IgD-negative memory B cell (primary cell): ENCODE results near the gene ZFP36. TPM values are rescaled to one million over a fixed set of nuclear protein-coding genes. Genes with fewer than 3 reads are reported as not detected.
A peak's percentile ranks its signal among the peaks of the same experiment; 100 is the strongest.

Experiments used
- H3K27ac Mint-ChIP-seq, 3 donors: one replicate each; pipeline ENCODE4 v1.8.0; 2020 to 2022; ENCODE audit warnings: mild to moderate bottlenecking in 3 of 3, mixed read lengths in 3 of 3, moderate library complexity in 1 of 3
- H3K27me3 Mint-ChIP-seq: one replicate; pipeline ENCODE4 v1.8.0; 2021; ENCODE audit warnings: mixed read lengths
- H3K36me3 Mint-ChIP-seq: one replicate; pipeline ENCODE4 v1.8.0; 2020; ENCODE audit warnings: mild to moderate bottlenecking, mixed read lengths
- H3K4me1 Mint-ChIP-seq, 3 donors: one replicate each; pipeline ENCODE4 v1.8.0; 2020 to 2022; ENCODE audit warnings: mixed read lengths in 3 of 3, mild to moderate bottlenecking in 1 of 3
- H3K4me3 Mint-ChIP-seq, 4 donors: one replicate each; pipeline ENCODE4 v1.8.0; 2020 to 2022; ENCODE audit warnings: mild to moderate bottlenecking in 4 of 4, mixed read lengths in 4 of 4, moderate library complexity in 3 of 4
- H3K9me3 Mint-ChIP-seq, 3 donors: one replicate each; pipeline ENCODE4 v1.8.0; 2020 to 2021; ENCODE audit warnings: mixed read lengths in 3 of 3, mild to moderate bottlenecking in 1 of 3
- polyA plus RNA-seq: library from polyadenylated mRNA; unstranded; fragments of 300-500 nt; fragmentation: Illumina TruSeq; gene quantifications from one replicate; pipeline ENCODE4 v1.2.3, GENCODE V29; 2021

ZFP36 gene
- polyA plus RNA-seq, 1 donor from 2014 or later = 579 TPM

- peaks cover 4% of the 10 kb centered on the region for H3K36me3 Mint-ChIP-seq
- H3K4me1 Mint-ChIP-seq = peaks cover 22 to 24% (median 23%) of the 10 kb centered on the region in 3 donors
- peaks cover 0 to 2% (median 0%) of the 10 kb centered on the region in 3 donors for H3K9me3 Mint-ChIP-seq
- H3K27me3 Mint-ChIP-seq = peaks cover 2% of the 10 kb centered on the region
- H3K4me3 Mint-ChIP-seq = peak overlapping the region in 3 of 4 donors; percentile 35 to 83 (median 46)
- peak overlapping the region in 2 of 3 donors; percentile 74 to 95 for H3K27ac Mint-ChIP-seq
These were observed 8.7 kb downstream of the ZFP36 start for GRCh38 chr19:39415111-39416046.

DNA sequence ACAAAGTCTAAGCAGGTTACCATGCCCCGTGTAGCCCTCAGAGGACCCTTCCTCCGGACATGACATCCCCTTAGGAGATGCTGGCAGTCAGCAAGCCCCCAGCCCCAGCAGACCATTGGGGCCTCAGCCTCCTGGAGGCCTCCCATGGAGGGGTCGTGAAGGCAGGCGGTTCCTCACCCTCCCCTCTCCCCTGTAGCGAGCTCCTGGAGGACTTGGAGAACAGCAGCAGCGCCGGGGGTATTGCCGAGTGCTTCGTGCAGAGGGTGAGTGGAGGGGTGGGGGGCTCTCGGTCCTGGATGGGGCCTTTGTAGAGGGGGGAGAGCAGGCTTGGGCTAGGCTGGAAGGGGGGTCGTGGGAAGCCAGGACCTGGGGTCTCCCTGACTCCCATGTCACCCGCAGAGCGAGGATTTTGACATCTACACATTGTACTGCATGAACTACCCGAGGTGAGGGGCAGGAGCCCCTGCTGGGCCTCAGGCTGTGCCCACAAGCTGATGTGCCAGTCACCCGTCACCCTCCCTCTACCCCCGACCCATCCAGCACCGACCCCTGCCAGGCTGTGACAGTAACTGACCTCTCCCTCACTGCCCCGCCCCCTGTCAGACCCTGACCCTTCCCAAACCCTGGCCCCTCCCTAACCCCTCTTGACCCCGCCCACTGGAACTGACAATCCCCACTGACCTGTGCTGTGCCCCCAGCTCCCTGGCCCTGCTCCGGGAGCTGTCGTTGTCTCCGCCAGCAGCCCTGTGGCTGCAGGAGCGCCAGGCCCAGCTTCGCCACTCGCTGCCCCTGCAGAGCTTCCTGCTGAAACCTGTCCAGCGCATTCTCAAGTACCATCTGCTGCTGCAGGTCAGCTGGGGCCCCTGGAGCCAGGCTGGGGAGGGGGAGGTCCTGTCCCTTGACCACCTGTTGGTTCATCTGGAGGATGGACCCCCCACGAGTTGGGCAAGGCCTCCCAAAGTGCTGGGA, 9.8 kb downstream of the ZFP36 start:
- H3K4me3 Mint-ChIP-seq = peak overlapping the region in 1 of 4 donors; percentile 68
- H3K36me3 Mint-ChIP-seq = peaks cover 4% of the 10 kb centered on the region
- peaks cover 13 to 15% (median 14%) of the 10 kb centered on the region in 3 donors for H3K4me1 Mint-ChIP-seq
- H3K27me3 Mint-ChIP-seq = peaks cover 2% of the 10 kb centered on the region
- H3K27ac Mint-ChIP-seq = peak overlapping the region in 1 of 3 donors; percentile 96
- H3K9me3 Mint-ChIP-seq = peaks cover 0 to 2% (median 0%) of the 10 kb centered on the region in 3 donors

DNA sequence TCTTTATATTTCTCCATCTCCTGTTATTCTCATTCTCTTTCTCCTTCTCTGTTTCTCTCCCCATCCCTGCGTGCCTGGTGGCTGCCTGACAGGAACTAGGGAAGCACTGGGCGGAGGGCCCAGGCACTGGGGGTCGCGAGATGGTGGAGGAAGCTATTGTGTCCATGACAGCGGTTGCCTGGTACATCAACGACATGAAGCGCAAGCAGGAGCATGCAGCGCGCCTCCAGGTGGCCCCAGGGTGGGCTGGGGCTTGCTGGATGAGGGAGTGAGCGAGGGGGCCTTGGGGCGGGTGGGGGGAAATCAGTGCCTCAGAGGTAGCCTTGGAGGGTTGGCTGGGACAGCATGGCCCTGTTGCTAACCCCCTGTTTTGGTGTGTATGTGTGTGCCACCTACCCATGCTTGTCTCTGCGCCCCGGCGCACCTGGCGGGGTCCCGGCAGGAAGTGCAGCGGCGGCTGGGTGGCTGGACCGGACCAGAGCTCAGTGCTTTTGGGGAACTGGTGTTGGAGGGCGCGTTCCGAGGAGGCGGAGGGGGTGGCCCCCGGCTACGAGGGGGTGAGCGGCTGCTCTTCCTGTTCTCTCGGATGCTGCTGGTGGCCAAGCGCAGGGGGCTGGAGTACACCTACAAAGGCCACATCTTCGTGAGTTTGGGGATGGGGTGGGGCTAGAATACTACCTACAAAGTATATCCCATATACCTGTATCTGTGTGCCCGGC, 11.0 kb downstream of the ZFP36 start:
- Mint-ChIP-seq H3K27me3 (no peaks in the 10 kb centered on the region), H3K4me1 (peaks cover 5 to 10% (median 5%) of the 10 kb centered on the region in 3 donors), H3K36me3 (peaks cover 2% of the 10 kb centered on the region), H3K9me3 (no peaks in the 10 kb centered on the region), H3K4me3 (peak overlapping the region in 1 of 4 donors; percentile 68), H3K27ac (peak overlapping the region in 2 of 3 donors; percentile 59 to 96)

- Mint-ChIP-seq H3K4me1 (peaks cover 3 to 6% (median 5%) of the 10 kb centered on the region in 3 donors), H3K27ac (peak overlapping the region in 1 of 3 donors; percentile 96)
These were observed 12.4 kb downstream of the ZFP36 start for GRCh38 chr19:39419003-39419402.

DNA sequence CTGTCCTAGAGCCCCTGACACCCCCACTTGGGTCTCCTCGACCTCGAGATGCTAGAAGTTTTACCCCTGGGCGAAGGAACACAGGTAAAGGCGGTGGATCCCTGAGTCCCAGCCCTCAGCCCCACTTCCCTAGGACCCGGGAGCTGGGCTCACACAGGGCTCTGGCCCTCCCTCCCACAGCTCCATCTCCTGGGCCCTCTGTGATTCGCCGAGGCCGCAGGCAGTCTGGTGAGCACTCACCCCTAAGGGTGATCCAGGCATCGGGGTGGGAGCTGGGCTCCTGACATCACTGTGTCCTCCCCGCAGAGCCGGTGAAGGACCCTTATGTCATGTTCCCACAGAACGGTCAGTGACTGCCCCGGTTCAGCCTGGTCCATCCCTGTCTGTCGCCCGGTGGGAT, 14.1 kb downstream of the ZFP36 start:
- Mint-ChIP-seq H3K27me3 (no peaks in the 10 kb centered on the region), H3K36me3 (peaks cover 2% of the 10 kb centered on the region), H3K4me3 (no peak overlapping the region), H3K9me3 (no peaks in the 10 kb centered on the region), H3K4me1 (peaks cover 0 to 3% (median 0%) of the 10 kb centered on the region in 3 donors), H3K27ac (no peak overlapping the region)

More at GRCh38 chr19:39419003-39419402, 12.4 kb downstream of the ZFP36 start:
- no peaks in the 10 kb centered on the region for H3K27me3 Mint-ChIP-seq
- H3K4me3 Mint-ChIP-seq = peak overlapping the region in 1 of 4 donors; percentile 75
- H3K36me3 Mint-ChIP-seq = peaks cover 2% of the 10 kb centered on the region
- H3K9me3 Mint-ChIP-seq = no peaks in the 10 kb centered on the region

DNA sequence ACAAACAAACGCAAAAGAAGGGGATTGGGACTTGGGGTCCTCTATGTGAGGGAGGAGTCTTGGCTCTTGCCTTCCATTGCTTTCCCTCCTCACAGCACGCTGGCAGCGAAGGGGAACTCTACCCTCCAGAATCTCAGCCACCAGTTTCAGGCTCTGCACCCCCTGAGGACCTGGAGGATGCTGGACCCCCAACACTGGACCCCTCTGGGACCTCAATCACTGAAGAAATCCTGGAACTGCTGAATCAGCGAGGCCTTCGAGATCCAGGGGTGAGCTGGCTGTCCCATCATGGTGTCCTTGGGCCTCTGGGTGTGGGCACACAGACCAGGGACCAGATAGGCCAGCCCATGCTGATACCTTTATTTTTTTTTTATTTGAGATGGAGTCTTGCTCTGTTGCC, 15.4 kb downstream of the ZFP36 start:
- Mint-ChIP-seq H3K36me3 (peaks cover 2% of the 10 kb centered on the region), H3K4me1 (peaks cover 0 to 3% (median 0%) of the 10 kb centered on the region in 3 donors), H3K27me3 (no peaks in the 10 kb centered on the region), H3K27ac (no peak overlapping the region), H3K4me3 (no peak overlapping the region), H3K9me3 (no peaks in the 10 kb centered on the region)

GRCh38 chr19:39423258-39424086, 16.8 kb downstream of the ZFP36 start:
- Mint-ChIP-seq H3K36me3 (peaks cover 2% of the 10 kb centered on the region), H3K4me1 (no peaks in the 10 kb centered on the region), H3K27ac (peak overlapping the region in 2 of 3 donors; percentile 56 to 65), H3K9me3 (no peaks in the 10 kb centered on the region), H3K4me3 (no peak overlapping the region), H3K27me3 (no peaks in the 10 kb centered on the region)

DNA sequence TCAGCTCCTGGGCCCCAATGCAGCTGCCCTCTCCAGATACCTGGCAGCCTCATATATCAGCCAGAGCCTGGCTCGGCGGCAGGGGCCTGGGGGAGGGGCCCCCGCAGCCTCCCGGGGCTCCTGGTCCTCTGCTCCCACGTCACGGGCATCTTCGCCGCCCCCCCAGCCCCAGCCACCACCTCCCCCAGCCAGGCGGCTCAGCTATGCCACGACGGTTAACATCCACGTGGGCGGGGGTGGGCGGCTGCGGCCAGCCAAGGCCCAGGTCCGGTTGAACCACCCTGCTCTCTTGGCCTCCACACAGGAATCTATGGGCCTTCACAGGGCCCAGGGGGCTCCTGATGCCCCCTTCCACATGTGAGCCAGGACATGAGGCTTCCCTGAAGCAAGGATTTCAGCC, 18.3 kb downstream of the ZFP36 start:
- H3K27me3 Mint-ChIP-seq = no peaks in the 10 kb centered on the region
- H3K9me3 Mint-ChIP-seq = no peaks in the 10 kb centered on the region
- H3K36me3 Mint-ChIP-seq = no peaks in the 10 kb centered on the region
- no peaks in the 10 kb centered on the region for H3K4me1 Mint-ChIP-seq
- no peak overlapping the region for H3K27ac Mint-ChIP-seq
- peak overlapping the region in 1 of 4 donors; percentile 62 for H3K4me3 Mint-ChIP-seq

DNA sequence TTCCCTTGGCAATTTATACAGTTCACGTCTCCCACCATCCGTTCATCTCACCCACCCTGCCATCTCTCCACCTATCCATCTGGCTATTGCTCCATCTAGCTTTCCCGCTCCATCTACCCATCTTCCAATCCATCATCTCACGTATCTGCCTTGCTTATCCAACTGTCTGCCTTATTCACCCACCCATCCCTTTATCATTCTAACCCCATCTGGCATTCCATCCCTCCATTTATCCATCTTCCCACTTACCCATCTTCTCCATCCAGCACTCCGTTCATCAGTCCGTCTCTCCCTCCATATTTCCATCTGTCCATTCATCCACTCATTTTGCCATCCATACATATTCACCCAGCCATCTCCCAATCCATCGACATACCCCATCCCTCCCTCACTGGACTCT, 19.1 kb downstream of the ZFP36 start:
- no peaks in the 10 kb centered on the region for H3K36me3 Mint-ChIP-seq
- H3K4me3 Mint-ChIP-seq = no peak overlapping the region
- H3K27me3 Mint-ChIP-seq = no peaks in the 10 kb centered on the region
- H3K4me1 Mint-ChIP-seq = peaks cover 4 to 6% (median 5%) of the 10 kb centered on the region in 3 donors
- no peak overlapping the region for H3K27ac Mint-ChIP-seq
- no peaks in the 10 kb centered on the region for H3K9me3 Mint-ChIP-seq

DNA sequence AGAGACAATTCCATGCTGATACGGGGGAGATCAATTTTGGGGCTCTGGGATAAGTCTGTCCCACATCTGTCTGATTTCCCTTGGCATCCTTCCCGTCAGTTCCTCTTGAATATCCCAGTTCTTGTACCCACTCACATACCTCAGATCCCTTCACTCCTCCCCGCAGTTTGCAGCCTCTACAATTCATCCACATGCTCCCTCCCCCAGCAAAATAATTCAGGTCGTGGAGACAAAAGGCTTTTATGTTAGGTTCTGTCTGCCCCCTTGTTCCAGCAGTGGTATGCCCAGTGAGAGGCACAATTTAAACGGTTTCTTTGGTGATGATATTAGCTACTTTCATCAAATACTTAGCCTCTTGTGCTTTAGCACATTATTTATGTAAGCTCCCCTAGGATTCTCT, 19.5 kb downstream of the ZFP36 start:
- Mint-ChIP-seq H3K9me3 (no peaks in the 10 kb centered on the region), H3K27me3 (no peaks in the 10 kb centered on the region), H3K36me3 (no peaks in the 10 kb centered on the region), H3K27ac (no peak overlapping the region), H3K4me1 (peaks cover 6 to 9% (median 7%) of the 10 kb centered on the region in 3 donors), H3K4me3 (no peak overlapping the region)

- Mint-ChIP-seq H3K27ac (peak overlapping the region in 1 of 3 donors; percentile 59), H3K9me3 (no peaks in the 10 kb centered on the region), H3K27me3 (no peaks in the 10 kb centered on the region), H3K36me3 (peaks cover 3% of the 10 kb centered on the region), H3K4me3 (no peak overlapping the region), H3K4me1 (peaks cover 6 to 11% (median 7%) of the 10 kb centered on the region in 3 donors)
These were observed 21.1 kb downstream of the ZFP36 start for GRCh38 chr19:39427707-39428106.

GRCh38 chr19:39428283-39429112, 21.9 kb downstream of the ZFP36 start:
- Mint-ChIP-seq H3K36me3 (peaks cover 6% of the 10 kb centered on the region), H3K27ac (no peak overlapping the region), H3K9me3 (no peaks in the 10 kb centered on the region), H3K27me3 (no peaks in the 10 kb centered on the region), H3K4me1 (peaks cover 7 to 19% (median 11%) of the 10 kb centered on the region in 3 donors), H3K4me3 (no peak overlapping the region)
